Measurements from ENCODE around the gene STAG1.

The STAG1 gene

GRCh38 chr3:136634821-136635220 is 117.4 kb downstream of the STAG1 start:
- DNase-seq (ENCODE audit: low read depth), result no peak
- no peak overlapping the region for H3K4me3 ChIP-seq (ENCODE audit: low read length)
- no peak for TF ChIP-seq CTCF (IDR thresholded peaks at IDR 0.05; ENCODE audit: insufficient read depth, low read depth, low read length, missing control alignments)

GRCh38 chr3:136632625-136633081 is 119.5 kb downstream of the STAG1 start:
- TF ChIP-seq CTCF (IDR thresholded peaks at IDR 0.05; ENCODE audit: insufficient read depth, low read depth, low read length, missing control alignments), result no peak
- no peak for DNase-seq (ENCODE audit: low read depth)

GRCh38 chr3:136631424-136631823 is 120.8 kb downstream of the STAG1 start:
- DNase-seq (ENCODE audit: low read depth), result no peak
- TF ChIP-seq CTCF (IDR thresholded peaks at IDR 0.05; ENCODE audit: insufficient read depth, low read depth, low read length, missing control alignments), result no peak

More at GRCh38 chr3:136632625-136633081, 119.5 kb downstream of the STAG1 start:
- H3K4me3 ChIP-seq (ENCODE audit: low read length), result no peak overlapping the region

GRCh38 chr3:136630915-136631314 is 121.3 kb downstream of the STAG1 start:
- no peak for TF ChIP-seq CTCF (IDR thresholded peaks at IDR 0.05; ENCODE audit: insufficient read depth, low read depth, low read length, missing control alignments)
- DNase-seq (ENCODE audit: low read depth), result no peak
- H3K4me3 ChIP-seq (ENCODE audit: low read length), result no peak overlapping the region

More at GRCh38 chr3:136631424-136631823, 120.8 kb downstream of the STAG1 start:
- no peak overlapping the region for H3K4me3 ChIP-seq (ENCODE audit: low read length)

- no peak overlapping the region for H3K4me3 ChIP-seq (ENCODE audit: low read length)
- no peak for TF ChIP-seq CTCF (IDR thresholded peaks at IDR 0.05; ENCODE audit: insufficient read depth, low read depth, low read length, missing control alignments)
- peak; percentile 65 for DNase-seq (ENCODE audit: low read depth)
Observed at GRCh38 chr3:136626493-136626892, 125.7 kb downstream of the STAG1 start.

- no peak overlapping the region for H3K4me3 ChIP-seq (ENCODE audit: low read length)
- TF ChIP-seq CTCF (IDR thresholded peaks at IDR 0.05; ENCODE audit: insufficient read depth, low read depth, low read length, missing control alignments), result no peak
- DNase-seq (ENCODE audit: low read depth), result peak; percentile 70
Observed at GRCh38 chr3:136624894-136625815, 127.0 kb downstream of the STAG1 start.
